ENCODE results near the gene SPATS2L.

DNA sequence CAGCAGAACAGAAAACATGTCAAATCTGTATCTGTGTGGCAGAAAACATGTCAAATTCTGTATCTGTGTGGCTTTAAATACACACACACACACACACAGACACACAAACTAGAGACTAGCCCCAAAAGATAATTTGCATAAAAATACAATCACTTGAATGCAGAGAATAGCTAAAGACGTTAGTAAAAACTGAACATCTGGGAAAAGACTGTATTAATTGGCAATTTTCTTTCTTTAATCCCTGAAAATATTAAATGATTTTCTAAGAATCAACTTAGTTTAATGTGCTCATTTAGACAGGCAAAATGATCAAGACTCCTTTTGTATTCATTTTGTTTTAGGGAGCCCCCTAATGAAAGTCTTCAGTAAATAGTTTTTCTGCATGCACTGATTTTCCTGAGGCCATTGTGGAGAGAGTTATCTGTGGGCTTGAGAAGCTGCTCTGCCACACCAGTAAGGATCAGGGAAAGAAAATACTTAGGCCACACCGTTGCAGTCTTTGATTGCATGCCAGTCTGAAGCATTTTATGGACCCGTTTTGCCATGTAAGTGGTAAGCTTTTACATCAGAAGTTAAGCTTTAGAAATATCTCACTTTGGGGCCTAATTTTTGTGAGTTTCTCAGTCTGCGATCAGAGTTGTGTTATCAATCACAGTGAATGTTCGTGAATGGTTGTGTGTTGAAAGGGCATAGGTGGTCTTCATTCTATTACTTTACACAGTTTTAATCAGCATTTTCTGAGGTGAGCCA, 2.2 kb downstream of the SPATS2L start:
- no peak for TF ChIP-seq ZNF274 (IDR thresholded peaks at IDR 0.05; ENCODE audit: low read length)
- no peak for TF ChIP-seq ZNF274 (tag by site-specific recombination; IDR thresholded peaks at IDR 0.05; ENCODE audit: borderline replicate concordance)
- TF ChIP-seq, protein P1, sequence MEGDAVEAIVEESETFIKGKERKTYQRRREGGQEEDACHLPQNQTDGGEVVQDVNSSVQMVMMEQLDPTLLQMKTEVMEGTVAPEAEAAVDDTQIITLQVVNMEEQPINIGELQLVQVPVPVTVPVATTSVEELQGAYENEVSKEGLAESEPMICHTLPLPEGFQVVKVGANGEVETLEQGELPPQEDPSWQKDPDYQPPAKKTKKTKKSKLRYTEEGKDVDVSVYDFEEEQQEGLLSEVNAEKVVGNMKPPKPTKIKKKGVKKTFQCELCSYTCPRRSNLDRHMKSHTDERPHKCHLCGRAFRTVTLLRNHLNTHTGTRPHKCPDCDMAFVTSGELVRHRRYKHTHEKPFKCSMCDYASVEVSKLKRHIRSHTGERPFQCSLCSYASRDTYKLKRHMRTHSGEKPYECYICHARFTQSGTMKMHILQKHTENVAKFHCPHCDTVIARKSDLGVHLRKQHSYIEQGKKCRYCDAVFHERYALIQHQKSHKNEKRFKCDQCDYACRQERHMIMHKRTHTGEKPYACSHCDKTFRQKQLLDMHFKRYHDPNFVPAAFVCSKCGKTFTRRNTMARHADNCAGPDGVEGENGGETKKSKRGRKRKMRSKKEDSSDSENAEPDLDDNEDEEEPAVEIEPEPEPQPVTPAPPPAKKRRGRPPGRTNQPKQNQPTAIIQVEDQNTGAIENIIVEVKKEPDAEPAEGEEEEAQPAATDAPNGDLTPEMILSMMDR (tag by site-specific recombination; IDR thresholded peaks at IDR 0.05): no peak
- no peak for TF ChIP-seq YY1 (tag by site-specific recombination; IDR thresholded peaks at IDR 0.05)
- no peak for TF ChIP-seq ZNF677 (tag by site-specific recombination; IDR thresholded peaks at IDR 0.05)
- no peak for TF ChIP-seq ZNF266 (tag by site-specific recombination; IDR thresholded peaks at IDR 0.05; ENCODE audit: low read depth)
- TF ChIP-seq ZNF175 (tag by site-specific recombination; IDR thresholded peaks at IDR 0.05): no peak

Data from HEK293 (cell line).